ENCODE results near the gene AKR7A2. TPM values are rescaled to one million over a fixed set of nuclear protein-coding genes. Genes with fewer than 3 reads are reported as not detected.

The AKR7A2 gene
- total and polyA plus RNA-seq, 9 of the 15 experiments (the other 6 are each of a cell fraction or from before 2014, with no cell fraction given): 2.0 to 78.4 (median 49.4) TPM

- TF ChIP-seq GABPB2 (CRISPR knock-in tag; conservative IDR thresholded peaks at IDR 0.05) (no peak), TAF9B (IDR thresholded peaks at IDR 0.05; ENCODE audit: partially characterized antibody) (no peak), XRCC5 (IDR thresholded peaks at IDR 0.05; ENCODE audit: low read depth, low read length) (no peak; the same call in 1 of the 2 replicates), ZNF316 (IDR thresholded peaks at IDR 0.05) (peak; percentile 38), ZNF592 (IDR thresholded peaks at IDR 0.05) (peak; percentile 80), DIDO1 (tag; IDR thresholded peaks at IDR 0.05; ENCODE audit: low read depth) (no peak; the same call in 1 of the 2 replicates), NRF1 (conservative IDR thresholded peaks at IDR 0.05 in 1 of 2, IDR thresholded peaks at IDR 0.05 in 1 of 2) (peak; percentile 95 to 96), ZBTB12 (CRISPR knock-in tag; IDR thresholded peaks at IDR 0.05) (no peak), CREB5 (CRISPR knock-in tag; IDR thresholded peaks at IDR 0.05) (no peak), ESRRB (CRISPR knock-in tag; IDR thresholded peaks at IDR 0.05; ENCODE audit: borderline replicate concordance) (no peak), DLX4 (CRISPR knock-in tag; IDR thresholded peaks at IDR 0.05) (no peak), SMAD2 (IDR thresholded peaks at IDR 0.05; ENCODE audit: low read depth, low read length) (no peak), ZNF507 (tag; conservative IDR thresholded peaks at IDR 0.05) (no peak), HDAC2 (IDR thresholded peaks at IDR 0.05) (peak; percentile 49; the same call in 1 of the 2 replicates), OTX1 (CRISPR knock-in tag; IDR thresholded peaks at IDR 0.05) (no peak; the same call in 1 of the 2 replicates), NR2C2 (CRISPR knock-in tag; IDR thresholded peaks at IDR 0.05) (no peak), NR2C2 (tag; IDR thresholded peaks at IDR 0.05) (peak; percentile 82), POLR2B (IDR thresholded peaks at IDR 0.05; ENCODE audit: low read depth, partially characterized antibody) (peak; percentile 45), ZNF431 (CRISPR knock-in tag; IDR thresholded peaks at IDR 0.05) (peak; percentile 74; the same call in 1 of the 2 replicates), NR4A1 (CRISPR knock-in tag; IDR thresholded peaks at IDR 0.05) (peak; percentile 84), NR4A1 (tag; IDR thresholded peaks at IDR 0.05) (peak; percentile 53; the same call in 1 of the 2 replicates), CBFA2T3 (IDR thresholded peaks at IDR 0.05) (peak; percentile 84), RB1 (IDR thresholded peaks at IDR 0.05; ENCODE audit: low read depth) (peak; percentile 97)
These were observed at the start of gene AKR7A2, which contains the start of gene SLC66A1 (continued) for GRCh38 chr1:19311931-19312781.

All from K562 (cell line).